Colon (tissue), 2 donors: Measurements from ENCODE around the gene ADAMTSL3.
"Not testable (repeated sequence)": the region's sequence is repeated elsewhere in the genome, so short reads cannot be mapped to it uniquely, and the experiment has no call there.

Experiments
- FAIRE-seq: peaks from 2 replicates; lab custom pipeline; 2012; peaks lifted over from hg19 to GRCh38; lab: Jason Lieb, UNC
- donor health status: control.
- donor health status: control.

ADAMTSL3 gene

DNA sequence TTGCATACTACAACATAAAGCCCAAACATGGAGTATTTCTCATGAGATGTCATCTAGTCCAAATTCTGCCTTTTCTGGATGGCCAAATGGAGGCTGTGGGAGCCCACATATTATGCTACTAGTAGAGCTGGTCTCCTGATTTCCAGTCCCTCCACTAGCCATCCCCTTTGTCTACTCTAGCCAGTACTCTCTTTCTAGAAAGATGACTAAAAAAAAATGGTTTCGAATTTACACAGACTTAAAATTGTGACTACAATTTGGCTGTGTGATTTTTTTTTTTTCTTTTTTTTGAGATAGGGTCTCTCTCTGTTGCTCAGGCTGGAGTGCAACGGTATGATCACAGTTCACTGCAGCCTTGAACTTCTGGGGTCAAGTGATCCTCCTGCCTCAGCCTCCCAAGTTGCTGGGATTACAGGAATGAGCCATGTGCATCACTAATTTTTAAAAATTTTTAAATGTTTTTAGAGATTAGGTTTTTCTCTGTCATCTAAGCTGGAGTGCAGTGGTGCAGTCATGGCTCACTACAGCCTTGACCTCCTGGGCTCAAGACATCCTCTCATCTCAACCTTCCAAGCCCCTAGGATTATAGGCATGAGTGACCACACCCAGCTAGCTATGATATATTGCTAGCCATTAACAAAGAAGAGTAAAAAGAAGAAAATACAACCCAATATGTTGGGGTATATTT is 273.9 kb downstream of the ADAMTSL3 start:
- FAIRE-seq = no peak

DNA sequence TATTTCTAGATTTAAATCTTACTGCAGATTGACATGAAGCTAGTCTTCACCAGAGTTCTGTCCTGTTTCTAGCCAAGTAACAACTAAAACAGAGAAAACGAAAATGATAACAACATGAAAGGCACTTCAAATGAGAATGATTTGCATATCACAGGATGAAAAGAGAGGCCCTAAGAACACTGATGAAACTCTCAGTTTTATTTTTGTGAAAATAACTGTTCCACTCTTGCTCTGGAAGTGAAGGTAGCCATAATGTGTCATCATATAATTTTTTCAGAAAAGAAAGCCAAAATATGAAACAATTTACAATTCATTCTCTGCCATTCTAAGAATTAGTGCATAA is 274.4 kb downstream of the ADAMTSL3 start:
- no peak for FAIRE-seq

GRCh38 chr15:83928878-83929418 is 275.0 kb downstream of the ADAMTSL3 start:
- FAIRE-seq = no peak

GRCh38 chr15:83929619-83930018 is 275.7 kb downstream of the ADAMTSL3 start:
- no peak for FAIRE-seq

GRCh38 chr15:83930392-83931212 is 276.7 kb downstream of the ADAMTSL3 start:
- FAIRE-seq = no peak

DNA sequence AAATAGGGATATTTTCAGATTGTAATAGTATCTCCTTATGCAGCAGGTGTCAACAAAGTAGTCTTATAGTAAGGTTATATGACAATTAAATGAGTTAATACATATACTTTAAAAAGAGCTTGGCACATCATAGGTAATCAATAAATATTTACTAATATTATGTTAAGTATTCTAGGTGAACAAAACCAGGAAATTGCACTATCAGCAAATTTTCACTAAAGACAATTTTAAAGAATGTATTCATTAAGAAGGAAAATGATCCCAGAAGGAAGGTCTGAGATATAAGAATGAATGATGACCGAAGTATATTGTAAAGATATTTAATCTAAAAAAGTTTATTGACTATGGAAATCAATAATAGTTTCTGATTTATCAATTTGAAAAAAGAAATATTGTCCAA is 281.9 kb downstream of the ADAMTSL3 start:
- FAIRE-seq = no peak

- no peak for FAIRE-seq
These were observed 286.2 kb downstream of the ADAMTSL3 start for GRCh38 chr15:83940136-83940535.

DNA sequence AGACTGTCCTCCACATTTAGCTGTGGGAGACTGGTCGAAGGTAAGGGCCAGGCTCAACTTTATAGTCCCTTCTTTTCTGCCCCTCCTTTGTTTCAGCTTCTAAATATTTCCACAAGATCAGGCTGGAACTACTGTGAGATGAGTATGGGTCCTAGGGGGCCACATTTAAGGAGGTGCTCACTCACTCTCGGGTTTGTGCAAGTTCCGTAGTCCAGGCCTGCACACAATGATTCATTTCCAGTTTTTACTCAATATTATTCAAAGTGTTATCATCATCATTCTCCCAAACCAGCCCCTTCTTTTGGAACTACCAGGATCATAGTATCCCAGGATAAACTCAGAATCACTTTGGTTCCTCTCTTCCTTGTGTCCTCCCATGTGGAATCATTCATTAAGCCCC is 289.1 kb downstream of the ADAMTSL3 start:
- no peak for FAIRE-seq

DNA sequence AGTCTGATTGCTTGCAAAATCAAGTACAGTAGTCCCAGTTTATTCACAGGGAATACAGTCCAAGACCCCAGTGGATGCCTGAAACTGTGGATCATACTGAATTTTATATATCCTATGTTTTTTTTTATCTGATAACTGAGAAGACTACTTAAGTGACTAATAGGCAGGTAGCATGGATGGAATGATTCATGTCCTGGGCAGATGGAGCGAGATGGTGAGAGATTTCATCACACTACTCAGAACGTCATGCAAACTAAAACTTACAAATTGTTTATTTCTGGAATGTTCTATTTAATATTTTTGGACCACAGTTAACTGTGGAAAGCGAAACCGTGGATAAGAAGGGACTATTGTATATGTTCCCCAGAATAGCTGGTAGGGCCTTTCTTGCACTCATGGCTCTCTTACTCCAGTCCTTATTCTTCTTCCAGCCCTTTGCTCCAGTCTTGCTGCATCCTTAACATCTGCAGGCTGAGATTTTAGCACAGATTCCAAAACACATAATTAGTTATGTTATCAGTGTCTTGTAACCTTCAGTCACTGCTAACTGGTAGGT is 290.0 kb downstream of the ADAMTSL3 start:
- FAIRE-seq = no peak

DNA sequence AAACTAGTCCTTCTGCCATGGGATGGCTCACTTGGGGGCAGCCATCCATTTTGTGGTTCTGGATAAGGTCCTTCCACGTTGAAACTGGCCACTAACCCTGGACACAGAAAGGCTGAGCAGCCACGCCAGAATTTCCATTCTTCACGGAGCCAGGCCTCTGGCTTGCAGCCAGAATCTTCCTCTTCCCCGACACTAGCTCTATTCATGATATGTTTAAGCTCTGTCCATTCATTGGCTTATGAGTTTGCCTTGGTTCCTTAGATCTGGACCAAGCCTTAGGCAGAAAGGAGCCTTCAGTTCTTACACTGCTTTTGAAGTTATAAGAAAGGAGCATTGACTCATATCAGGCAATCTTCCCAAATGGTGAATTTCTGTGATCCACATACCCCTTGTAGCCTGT is 293.2 kb downstream of the ADAMTSL3 start:
- FAIRE-seq = no peak

DNA sequence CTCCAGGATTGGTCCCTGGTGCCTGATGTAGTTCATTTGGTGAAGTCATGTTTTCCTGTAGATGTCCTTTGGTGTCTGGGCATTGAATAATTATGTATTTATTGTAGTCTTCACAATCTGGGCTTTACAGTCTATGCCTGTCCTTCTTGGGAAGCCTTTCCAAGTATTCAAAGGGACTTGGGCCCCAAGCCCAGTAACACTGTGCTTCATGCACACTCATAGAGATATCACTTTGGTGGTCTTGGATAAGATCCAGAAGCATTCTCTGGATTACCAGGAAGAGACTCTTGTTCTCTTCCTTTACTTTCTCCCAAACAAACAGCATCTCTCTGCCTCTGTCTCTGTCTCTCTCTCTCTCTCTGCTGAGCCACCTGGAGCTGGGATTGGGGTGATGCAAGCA is 300.6 kb downstream of the ADAMTSL3 start:
- FAIRE-seq = no peak

GRCh38 chr15:83955806-83956265 is 301.9 kb downstream of the ADAMTSL3 start:
- FAIRE-seq = no peak

GRCh38 chr15:83956887-83957286 is 303.0 kb downstream of the ADAMTSL3 start:
- no peak for FAIRE-seq

DNA sequence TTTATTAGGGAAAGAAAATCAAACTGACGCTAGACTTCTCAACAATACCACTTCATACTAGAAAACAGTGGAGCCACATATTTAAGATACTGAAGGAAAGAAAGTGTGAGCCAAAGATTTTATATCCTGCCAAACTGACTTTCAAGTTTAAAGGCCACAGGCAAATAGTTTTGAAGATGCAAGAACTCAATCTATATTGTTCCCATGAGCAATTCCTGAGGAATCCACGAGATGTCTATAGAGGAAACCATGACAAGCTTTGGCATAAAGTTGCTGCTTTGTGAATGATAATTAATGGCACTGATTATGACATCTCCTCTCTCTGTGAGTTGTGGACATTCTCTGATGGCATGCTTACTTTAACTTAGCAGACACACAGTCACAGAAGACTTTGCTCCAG is 305.6 kb downstream of the ADAMTSL3 start:
- no peak for FAIRE-seq

DNA sequence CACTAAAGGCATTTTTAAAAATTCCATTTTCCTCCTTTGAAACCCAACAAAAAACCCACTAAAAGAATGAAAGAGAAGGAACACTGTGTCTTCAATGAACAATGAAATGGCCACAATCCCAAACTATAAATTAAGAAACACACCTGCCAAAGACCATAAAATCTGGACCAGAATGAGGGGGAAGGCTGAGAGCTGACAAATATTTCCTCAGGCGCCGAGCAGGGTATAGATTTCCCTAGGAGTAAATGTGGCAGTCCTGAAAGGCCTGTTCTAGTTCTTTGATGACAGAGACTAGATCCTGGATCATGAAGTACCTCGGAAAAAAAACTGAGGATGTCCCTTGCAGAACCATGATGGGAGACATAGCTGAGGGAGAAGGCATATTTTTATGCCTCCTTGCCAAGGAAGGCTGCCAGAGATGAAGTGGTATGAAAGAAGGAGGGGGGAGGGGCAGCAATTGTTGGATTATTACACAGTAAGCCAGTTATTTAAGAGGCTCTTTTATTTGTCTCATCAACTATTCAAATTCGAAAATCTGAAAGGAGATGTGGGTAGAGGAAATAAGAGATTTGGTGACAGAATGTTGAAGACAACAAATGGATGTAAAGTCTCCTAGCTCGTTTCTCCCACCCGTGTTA is 306.4 kb downstream of the ADAMTSL3 start:
- FAIRE-seq = no peak

DNA sequence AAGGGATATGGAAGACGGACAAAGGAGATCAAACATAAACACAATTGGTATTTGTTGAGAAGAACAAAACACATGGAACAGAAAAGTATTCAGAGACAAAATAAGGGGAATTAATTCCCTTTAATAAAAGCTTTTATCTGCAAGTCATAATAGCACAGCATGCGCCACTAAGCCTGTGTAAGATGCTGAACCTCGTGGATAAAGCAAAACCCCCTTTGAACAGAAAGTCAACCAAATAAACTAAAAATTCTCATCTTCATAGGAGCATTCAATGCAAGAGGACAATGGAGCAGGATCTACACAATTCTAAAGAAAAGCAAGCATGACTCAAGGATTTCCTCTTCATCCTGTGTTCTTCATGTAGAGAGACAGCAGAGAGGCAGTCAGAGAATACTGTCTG is 307.4 kb downstream of the ADAMTSL3 start:
- no peak for FAIRE-seq

GRCh38 chr15:83964967-83965366 is 311.0 kb downstream of the ADAMTSL3 start:
- FAIRE-seq = not testable (repeated sequence)

DNA sequence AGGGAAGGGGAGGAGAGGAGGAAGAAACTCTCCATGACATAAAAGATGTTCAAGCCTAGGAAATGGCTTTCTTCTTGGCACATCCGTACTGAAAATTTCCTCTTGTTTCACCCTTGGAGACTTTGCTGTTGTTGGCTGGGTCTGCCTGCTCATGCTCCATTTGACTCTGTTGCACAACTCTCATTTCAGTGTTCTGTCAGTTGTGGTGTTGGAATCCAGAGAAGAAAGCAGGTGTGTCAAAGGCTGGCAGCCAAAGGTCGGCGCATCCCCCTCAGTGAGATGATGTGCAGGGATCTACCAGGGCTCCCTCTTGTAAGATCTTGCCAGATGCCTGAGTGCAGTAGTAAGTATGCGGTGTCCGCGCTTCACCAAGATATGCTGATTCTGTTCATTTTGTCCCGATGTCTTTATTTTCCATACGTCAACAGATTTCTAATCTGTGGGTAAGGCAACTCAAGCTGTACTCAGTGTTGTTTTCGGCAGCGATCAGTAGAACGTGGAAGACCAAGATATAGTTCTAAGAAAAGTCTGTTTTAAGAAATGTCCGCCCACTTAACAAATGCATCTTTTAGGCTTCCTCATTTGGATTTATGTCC is 316.5 kb downstream of the ADAMTSL3 start:
- no peak for FAIRE-seq

- no peak for FAIRE-seq
These were observed 318.1 kb downstream of the ADAMTSL3 start for GRCh38 chr15:83971992-83972391.

DNA sequence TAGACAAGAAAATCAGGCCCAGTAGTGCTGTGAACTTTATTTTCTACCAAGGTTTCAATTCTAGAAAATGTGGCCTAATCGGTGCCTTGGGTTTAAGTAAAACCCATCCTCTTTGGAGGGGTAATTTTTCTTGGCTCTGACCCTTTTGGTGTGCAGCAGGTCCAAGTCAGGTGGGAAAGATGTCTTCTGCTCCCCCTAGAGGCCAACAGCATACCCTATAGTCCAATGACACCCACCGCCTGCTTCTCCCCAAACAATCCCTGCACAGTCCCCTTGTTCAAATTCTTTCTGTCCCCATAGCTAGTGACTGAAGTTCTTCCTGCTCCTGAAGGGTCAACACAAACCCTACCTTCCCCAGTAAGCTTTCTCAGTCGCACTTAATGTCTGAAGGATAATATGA is 319.9 kb downstream of the ADAMTSL3 start:
- no peak for FAIRE-seq

DNA sequence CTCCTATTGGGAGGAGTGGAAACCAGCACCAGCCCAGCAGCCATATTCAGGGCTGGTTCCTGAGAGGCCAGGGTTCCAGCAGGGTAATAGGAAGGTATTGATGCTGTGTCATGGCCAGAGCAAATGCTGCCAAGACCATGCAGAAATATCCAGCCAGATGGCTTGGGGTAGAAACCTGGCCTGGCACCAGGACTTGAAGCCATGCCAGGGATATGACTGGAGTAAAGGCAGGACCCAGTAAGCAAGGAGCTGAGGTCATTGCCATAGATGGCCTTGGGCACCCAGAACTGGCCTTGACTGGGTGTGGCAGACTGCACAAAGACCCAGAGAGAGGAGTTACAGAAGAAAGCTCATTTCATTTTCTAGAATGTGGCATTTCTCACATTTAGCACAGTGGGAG is 324.1 kb downstream of the ADAMTSL3 start:
- FAIRE-seq = no peak

GRCh38 chr15:83978588-83978987 is 324.7 kb downstream of the ADAMTSL3 start:
- no peak for FAIRE-seq
